ENCODE measurements around the gene GOLGA8K. TPM values are rescaled to one million over a fixed set of nuclear protein-coding genes. Genes with fewer than 3 reads are reported as not detected.
"Not testable (repeated sequence)": the region's sequence is repeated elsewhere in the genome, so short reads cannot be mapped to it uniquely, and the experiment has no call there.

Gene GOLGA8K
- total RNA-seq (2021): 0.85 TPM in 1 of 2 replicates, not detected in the other
- long read RNA-seq: 0 reads

GRCh38 chr15:32403192-32403591 lies at the start of gene GOLGA8K:
Gene GOLGA8K, minus strand, starts transcription at chr15:32403292. Its CDS starts 98 bp downstream, at chr15:32403194.
- not testable (repeated sequence) for DNase-seq; H3K36me3 Mint-ChIP-seq (ENCODE audit: insufficient read depth in 1 of 3, low read depth in 3 of 3); H2BK120ac ChIP-seq (ENCODE audit: low read depth, low read length, poor library complexity, severe bottlenecking); H3K4me1 Mint-ChIP-seq; H3K56ac ChIP-seq (ENCODE audit: insufficient read length, low read depth, low read length); H3K79me1 ChIP-seq (ENCODE audit: insufficient read depth, low read depth, low read length, poor library complexity, severe bottlenecking); H2BK5ac ChIP-seq (ENCODE audit: insufficient read length, low read length); H3K27ac ChIP-seq (ENCODE audit: insufficient read length, low read depth, low read length); H3T11ph ChIP-seq (ENCODE audit: low read length); H3K27ac Mint-ChIP-seq; H3K27me3 ChIP-seq (ENCODE audit: insufficient read depth, low read length); H2BK15ac ChIP-seq (ENCODE audit: low read depth, low read length); H3K4me1 ChIP-seq (ENCODE audit: insufficient read depth, low read length); H2BK20ac ChIP-seq (ENCODE audit: low read depth, low read length, poor library complexity, severe bottlenecking); H3K14ac ChIP-seq (ENCODE audit: insufficient read depth, low read length); H3K79me2 ChIP-seq (ENCODE audit: insufficient read depth, low read length); H3K4me3 Mint-ChIP-seq; H3K18ac ChIP-seq (ENCODE audit: insufficient read length, low read depth, low read length); H2AFZ ChIP-seq (ENCODE audit: low read length); H3K27me3 Mint-ChIP-seq (ENCODE audit: low read depth); H2BK12ac ChIP-seq (ENCODE audit: insufficient read length, low read depth, low read length); H3K23ac ChIP-seq (ENCODE audit: insufficient read length, low read depth, low read length); H3K23me2 ChIP-seq (ENCODE audit: insufficient read length, low read depth, low read length, poor library complexity, severe bottlenecking); H2AK5ac ChIP-seq (ENCODE audit: insufficient read length, low read length); H3K9ac ChIP-seq (ENCODE audit: extremely low read depth, insufficient read length, low read length); H4K91ac ChIP-seq (ENCODE audit: insufficient read length, low read depth, low read length); H3K9me3 Mint-ChIP-seq; H4K5ac ChIP-seq (ENCODE audit: insufficient read length, low read depth, low read length); H3K4me2 ChIP-seq (ENCODE audit: insufficient read depth, insufficient read length, low read length); H4K8ac ChIP-seq (replicated peaks; ENCODE audit: insufficient read length, low read depth, low read length); H3K4ac ChIP-seq (ENCODE audit: low read depth, low read length); H4K20me1 ChIP-seq (ENCODE audit: control insufficient read depth, insufficient read depth, insufficient read length); H3K9me3 ChIP-seq (ENCODE audit: control insufficient read depth, low read depth, low read length)
- no CpG with 5 or more reads among the region's 8 CpGs for WGBS (ENCODE audit: extremely low coverage, insufficient read length, low lambda C conversion rate)
